AG20443 (cell line): ENCODE data around the gene ARHGEF3.
"Not testable (repeated sequence)": the region's sequence is repeated elsewhere in the genome, so short reads cannot be mapped to it uniquely, and the experiment has no call there.

ENCODE experiments used
- DNase-seq: peaks from one replicate; pipeline ENCODE4 v3.0.0; 2012; ENCODE audit warnings: low spot score, mixed read lengths

The ARHGEF3 gene

DNA sequence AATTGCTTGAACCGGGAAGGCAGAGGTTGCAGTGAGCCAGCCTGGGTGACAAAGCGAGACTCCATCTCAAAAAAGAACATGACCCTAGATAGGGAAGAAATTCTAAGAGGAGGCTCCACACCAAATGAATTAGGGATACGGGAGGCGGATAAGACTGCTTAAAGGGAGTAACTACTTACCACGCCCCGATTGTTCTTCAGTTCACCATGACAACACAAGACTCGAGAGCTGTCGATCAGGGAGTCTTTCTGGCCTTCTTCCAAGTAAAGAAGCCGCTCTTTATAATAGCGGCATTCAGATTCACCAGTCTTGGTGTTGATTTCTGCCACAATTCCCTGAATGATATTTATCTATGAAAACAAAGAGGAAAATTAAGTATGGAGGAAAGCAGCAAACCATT, 64.7 kb downstream of the ARHGEF3 start:
- no peak for DNase-seq

DNA sequence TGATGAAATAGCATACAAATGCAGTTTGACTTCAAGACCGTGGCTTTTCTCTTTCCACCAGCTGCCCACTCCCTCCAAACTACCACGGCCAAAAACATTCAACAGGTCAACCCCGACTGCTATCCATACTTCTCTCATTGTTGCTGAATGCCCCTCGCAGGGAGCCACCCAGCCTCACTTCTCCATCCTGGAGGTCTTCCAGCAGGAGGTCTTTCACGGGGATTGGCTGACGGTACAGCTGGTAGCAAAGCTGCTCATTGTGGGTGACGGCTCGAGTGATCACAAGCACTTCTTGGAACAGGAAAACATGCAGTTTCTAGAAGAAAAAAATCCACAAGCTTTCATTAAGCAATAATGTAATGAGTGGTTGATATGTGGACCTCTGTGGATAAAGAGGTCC, 69.6 kb downstream of the ARHGEF3 start:
- no peak for DNase-seq

DNA sequence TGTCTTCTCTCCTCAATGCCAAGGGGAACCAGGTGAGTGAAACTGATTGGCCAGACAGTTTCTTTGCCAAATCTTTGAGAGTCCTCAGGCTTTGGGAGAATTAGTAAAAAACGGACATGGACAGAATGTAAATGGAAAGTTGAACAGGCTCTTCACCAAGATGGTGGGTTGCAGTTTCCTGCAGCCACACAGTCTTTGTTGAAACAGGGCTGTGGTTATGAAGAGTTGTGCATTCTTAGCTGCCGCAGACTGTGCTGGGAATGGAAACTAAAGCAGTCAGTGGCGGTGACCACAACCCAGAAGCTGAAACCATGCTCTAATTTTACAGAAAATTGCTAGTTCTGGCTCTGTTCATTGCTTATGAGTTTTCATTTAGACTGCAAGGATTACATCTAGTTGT, 76.6 kb downstream of the ARHGEF3 start:
- DNase-seq: no peak

DNA sequence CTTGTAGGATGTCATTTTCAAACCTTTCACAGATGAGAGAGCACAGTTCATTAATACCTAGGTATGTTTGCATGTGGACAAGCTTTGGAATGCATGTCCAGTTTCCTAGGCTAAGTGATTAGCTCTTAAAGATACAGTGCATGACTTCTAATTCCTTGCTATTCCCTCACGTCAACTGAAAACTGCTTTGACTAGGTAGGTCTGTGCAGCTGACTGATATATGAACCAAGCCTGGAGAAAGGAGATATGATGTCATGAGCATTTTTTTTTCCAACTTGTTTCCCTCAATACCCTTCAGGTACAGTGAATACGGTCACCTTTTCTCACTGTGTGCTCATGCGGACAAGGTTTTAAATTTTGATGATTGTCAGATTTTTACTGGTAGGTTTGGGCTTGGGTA, 77.1 kb downstream of the ARHGEF3 start:
- no peak for DNase-seq

DNA sequence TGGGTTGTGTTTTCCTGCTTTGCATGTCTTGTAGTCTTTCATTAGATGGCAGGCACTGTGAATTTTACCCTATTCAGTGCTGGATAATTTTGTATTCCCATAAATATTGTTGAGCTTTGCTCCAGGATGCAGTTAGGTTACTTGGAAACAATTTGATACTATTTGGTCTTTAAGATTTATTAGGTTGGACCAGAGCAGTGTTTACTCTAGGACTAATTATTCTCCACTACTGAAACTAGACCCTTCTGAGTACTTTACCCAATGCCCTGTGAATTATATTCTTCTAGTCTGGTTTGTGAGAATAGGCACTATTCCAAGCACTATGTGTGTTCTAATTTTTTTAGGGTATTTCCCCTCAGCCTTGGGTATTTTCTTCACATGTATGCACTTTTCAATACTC, 80.9 kb downstream of the ARHGEF3 start:
- no peak for DNase-seq

DNA sequence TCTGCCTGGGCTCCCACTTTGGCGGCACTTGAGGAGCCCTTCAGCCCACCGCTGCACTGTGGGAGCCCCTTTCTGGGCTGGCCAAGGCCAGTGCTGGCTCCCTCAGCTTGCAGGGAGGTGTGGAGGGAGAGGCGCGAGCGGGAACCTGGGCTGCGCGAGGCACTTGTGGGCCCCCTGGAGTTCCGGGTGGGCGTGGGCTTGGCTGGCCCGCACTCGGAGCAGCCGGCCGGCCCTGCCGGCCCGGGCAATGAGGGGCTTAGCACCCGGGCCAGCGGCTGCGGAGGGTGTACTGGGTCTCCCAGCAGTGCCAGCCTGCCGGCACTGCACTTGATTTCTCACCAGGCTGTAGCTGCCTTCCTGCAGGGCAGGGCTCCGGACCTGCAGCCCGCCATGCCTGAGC, 82.9 kb downstream of the ARHGEF3 start:
- not testable (repeated sequence) for DNase-seq

DNA sequence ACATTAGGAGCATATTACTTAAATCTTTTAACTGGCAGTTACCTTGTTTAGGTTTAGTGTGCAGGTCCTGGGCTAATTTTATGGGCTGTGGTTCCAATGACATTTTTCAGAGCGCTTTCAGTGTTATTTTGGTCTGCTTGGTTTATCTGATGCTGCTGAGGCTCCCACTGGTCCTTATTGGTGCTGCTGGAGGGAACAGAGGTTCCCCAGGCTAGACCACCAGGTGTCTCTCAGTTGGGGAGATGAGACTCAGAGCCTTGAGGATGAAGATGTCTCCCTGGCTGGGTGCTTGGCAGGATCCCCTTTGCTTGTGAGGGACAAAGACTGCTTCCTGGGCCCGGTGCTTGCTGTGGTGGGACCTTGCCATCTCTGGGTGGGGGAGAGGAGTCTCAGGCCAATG, 90.4 kb downstream of the ARHGEF3 start:
- DNase-seq: no peak

DNA sequence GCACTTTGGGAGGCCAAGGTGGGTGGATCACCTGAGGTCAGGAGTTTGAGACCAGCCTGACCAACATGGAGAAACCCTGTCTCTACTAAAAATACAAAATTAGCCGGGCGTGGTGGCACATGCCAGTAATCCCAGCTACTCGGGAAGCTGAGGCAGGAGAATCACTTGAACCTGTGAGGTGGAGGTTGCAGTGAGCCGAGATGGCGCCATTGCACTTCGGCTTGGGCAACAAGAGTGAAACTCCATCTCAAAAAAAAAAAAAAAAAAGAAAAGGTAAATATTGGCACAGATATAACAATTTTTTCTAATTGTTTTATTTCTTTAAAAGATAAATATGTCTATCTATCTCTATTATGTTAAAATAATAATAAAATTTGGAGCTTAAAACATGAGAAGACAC, 94.3 kb downstream of the ARHGEF3 start:
- DNase-seq: not testable (repeated sequence)

DNA sequence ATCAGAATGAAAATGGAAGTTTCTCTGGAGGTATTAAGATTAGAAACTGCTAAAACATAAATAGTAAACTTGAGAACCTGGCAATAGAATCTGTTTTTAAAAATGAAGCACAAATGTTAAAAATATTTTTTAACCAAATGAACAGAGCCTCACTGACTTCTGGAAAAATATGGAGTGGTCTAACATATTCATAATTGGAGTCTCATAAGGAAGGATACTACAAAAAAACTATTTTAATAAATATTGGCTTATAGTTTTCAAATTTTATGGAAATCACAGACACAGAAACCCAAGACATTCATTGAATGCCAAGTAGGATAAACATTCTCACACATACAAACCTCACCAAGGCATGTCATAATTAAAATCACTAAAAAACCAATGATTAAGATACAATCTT, 95.1 kb downstream of the ARHGEF3 start:
- DNase-seq: no peak

DNA sequence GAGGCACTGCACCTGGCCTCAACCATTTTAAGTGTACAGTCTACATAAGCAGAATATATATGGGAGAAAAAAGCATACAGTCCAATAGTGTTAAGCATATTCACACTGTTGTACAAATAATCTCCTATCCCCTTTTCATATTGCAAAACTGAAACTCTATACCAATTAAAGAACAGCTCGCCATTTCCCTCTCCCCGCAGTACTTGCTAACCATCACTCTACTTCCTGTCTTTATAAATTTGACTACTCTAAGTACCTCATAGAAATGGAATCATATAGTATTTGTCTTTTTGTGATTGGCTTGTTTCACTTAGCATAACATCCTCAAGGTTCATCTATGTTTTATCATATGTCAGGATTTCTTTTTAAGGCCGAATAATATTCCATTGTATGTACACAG, 97.0 kb downstream of the ARHGEF3 start:
- no peak for DNase-seq

DNA sequence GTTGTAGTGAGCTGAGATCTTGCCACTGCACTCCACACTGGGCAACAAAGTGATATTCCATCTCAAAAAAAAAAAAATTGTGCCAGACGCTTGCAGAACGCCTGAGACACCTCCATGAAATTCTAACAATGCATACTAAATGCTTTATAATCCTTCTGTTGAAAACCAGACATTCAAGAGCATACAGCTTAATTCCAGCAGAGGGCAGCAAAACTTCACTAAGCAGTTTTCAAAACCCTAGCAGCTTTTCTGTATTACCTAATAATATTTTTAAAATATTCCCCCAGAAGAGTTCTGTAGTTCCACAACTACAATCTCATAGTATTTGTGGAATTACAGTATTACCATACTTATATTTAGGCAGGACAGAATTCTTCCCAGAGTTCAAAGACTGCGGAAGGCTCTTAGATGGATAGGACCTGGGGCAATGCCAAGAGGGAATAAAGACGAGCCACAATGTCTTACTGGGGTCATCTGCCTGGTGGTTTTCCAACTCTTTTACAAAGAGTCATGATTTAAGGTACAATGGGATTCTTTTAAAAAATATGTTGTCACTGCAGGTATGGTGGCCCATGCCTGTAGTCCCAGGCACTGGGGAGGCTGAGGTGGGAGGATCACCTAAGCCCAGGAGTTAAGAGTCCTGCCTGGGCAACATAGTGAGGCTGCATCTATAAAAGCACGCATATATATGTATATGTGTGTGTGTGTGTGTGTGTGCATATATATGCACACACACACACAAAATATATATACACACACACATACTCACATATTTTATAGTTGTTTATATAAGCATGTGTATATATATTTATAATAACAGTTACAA, 99.0 kb downstream of the ARHGEF3 start:
- peak; percentile 61 for DNase-seq

DNA sequence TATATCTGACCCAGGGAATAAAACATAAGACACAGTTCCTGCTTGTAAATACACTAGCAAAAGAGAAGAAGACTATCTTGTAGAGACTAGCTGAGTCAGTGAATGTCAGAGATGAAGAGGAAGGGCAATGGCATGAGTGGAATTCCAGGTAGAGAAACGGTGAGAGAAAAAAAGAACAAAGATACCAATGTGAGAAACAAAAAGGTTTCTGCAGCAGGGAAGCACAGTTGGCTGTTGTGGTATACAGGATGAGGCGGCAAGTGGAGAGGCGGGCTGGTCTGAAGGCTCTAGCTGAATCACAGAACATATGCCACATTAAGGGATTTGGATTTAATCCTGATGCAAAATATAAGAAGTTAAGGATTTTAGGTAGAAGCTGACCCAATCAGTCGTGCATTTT, 101.6 kb downstream of the ARHGEF3 start:
- DNase-seq: no peak

DNA sequence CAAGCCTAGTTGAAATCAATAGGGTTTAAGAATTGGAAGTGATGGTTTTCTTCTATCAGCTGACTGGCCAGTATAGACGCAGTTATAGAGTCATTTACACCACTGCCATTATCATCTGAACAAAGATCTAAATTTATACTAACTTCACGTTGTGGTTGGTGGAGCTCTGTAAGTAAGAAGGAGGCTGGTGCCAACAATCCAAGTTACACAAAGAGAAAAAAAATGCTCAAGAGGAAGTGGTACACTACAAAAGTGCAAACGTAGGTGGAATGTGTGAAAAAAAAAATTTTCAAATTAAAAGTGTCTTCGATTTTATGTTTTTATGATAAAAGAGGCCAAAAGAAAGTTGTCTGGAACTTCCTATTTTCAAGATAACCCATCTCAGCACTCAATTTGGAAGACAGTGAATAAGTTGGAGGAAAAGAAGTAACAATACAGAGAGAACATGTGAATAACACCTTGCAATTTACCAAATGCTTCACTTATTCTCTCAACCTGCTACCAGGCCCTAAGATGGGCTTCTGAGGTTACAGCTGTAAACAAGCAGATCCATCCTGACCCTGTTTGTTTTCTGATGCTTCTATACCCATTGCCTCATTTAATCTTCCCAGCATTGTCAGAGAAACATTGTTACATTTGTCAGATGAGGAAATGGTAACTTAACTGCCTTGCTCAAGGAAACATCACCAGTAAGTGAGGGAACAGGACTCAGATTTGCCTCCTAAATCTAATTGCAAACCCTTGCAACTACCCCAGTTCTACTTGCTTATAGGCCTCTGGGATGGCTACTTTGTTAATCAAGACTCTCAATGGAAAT, 106.7 kb downstream of the ARHGEF3 start:
- DNase-seq: no peak

DNA sequence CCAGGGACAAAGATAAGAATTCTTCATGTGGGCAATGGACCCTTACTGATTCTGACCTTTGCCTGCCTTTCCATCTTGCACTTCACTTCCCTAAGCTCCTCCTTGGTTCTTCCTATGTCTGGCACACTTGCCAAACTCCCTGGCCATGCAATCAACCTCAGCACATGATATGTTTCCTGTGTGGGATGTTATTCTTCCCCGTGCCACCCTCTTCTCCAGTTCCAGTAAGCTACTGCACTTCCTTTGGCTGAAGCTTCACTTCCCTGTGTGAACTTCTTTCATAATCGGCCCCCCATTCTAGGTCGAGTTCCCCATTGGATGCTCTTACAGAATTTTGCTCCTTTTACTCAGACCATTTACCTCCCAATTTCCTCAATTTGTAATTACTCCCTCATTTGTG, 108.0 kb downstream of the ARHGEF3 start:
- DNase-seq: no peak

DNA sequence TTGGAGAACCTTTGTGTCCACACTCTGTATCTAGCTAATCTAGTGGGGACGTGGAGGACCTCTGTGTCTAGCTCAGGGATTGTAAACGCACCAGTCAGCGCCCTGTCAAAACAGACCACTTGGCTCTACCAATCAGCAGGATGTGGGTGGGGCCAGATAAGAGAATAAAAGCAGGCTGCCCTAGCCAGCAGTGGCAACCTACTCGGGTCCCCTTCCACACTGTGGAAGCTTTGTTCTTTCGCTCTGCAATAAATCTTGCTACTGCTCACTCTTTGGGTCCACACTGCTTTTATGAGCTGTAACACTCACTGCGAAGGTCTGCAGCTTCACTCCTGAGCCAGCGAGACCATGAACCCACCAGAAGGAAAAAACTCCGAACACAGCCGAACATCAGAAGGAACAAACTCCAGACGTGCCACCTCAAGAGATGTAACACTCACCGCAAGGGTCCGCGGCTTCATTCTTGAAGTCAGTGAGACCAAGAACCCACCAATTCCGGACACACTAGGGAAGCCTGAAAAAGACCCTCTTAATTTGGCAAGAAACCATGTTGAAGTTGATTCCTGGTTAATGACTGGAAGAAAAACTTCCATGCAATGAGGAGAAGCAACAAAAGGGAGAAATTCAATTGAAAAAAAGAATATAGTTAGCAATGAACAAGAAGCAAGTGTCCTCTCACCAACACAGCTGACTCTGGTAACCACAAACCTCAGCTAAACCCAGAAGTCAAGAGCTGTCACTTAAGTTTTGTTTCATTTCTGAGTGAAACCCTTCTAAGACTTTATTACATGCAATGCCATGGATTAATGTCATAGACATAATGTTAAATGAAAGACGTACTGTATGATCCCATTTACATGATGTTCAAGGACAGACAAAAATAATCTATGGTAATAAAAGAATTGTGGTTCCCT, 109.0 kb downstream of the ARHGEF3 start:
- DNase-seq: not testable (repeated sequence)

DNA sequence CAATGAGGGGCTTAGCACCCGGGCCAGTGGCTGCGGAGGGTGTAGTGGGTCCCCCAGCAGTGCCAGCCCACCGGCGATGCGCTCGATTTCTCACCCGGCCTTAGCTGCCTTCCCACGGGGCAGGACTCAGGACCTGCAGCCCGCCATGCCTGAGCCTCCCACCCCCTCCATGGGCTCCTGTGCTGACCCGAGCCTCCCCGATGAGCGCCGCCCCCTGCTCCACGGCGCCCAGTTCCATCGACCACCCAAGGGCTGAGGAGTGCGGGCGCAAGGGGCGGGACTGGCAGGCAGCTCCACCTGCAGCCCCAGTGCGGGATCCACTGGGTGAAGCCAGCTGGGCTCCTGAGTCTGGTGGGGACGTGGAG, 109.8 kb downstream of the ARHGEF3 start:
- not testable (repeated sequence) for DNase-seq

DNA sequence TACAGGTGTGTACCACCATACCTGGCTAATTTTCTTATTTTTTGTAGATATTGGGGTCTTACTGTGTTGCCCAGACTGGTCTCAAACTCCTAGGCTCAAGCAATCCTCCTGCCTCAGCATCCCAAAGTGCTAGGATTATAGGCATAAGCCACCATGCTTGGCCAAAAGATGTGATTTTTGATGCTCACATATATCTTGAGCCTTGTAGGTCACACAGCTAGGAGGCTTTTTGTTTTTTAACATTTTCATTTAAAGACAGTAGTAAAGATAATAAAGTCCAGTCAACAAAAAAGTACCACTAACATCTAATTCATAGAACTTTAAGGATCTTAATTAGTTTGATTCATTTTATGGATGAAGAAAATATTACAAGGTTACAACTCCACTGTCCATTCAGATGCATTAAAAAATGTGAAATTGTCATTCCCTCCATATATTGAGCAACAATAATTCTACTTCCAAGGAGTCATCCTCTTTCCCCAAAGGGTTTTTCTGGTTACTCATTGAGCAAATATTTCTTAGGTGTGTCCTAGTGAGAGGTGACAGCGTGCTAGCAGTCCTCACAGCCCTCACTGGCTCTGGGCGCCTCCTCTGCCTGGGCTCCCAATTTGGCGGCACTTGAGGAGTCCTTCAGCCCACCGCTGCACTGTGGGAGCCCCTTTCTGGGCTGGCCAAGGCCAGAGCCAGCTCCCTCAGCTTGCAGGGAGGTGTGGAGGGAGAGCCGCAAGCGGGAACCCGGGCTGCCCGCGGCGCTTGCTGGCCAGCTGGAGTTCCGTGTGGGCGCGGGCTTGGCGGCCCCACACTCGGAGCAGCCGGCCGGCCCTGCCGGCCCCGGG, 110.4 kb downstream of the ARHGEF3 start:
- no peak for DNase-seq

DNA sequence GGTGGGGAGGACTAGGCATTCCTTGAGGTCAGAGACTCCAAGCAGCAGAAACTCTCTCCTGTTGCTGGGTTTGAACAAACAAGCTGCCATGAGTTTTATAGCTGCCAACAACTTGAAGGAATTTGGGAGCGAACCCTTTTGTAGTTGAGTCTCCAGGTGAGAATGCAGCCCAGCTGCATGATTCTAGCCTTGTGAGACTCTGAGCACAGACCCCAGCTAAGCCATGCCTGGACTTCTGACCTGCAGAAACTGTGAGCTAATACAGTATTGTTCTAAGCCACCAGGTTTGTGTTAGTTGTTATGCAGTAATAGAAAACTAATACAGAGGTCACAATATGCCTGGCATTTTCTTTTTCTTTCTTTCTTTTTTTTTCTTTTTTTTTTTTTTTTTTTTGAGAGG, 112.4 kb downstream of the ARHGEF3 start:
- no peak for DNase-seq

DNA sequence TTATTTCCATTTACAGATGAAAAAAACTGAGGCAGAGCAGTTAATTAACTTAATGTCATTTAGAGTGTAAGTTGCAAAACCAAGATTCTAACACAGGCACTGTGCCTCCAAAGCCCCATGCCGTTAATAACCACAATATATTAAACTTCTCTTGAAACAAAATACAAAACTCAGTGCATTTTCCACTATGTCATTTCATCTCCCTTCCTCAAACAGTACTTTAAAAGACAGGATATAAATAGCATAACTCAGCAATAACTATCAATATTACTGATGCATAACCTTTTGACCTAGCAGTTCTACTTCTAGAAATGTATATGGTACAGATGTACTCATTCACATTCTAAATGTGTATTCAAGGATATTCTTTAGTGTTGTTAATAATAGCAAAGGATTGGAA, 113.6 kb downstream of the ARHGEF3 start:
- DNase-seq: no peak

DNA sequence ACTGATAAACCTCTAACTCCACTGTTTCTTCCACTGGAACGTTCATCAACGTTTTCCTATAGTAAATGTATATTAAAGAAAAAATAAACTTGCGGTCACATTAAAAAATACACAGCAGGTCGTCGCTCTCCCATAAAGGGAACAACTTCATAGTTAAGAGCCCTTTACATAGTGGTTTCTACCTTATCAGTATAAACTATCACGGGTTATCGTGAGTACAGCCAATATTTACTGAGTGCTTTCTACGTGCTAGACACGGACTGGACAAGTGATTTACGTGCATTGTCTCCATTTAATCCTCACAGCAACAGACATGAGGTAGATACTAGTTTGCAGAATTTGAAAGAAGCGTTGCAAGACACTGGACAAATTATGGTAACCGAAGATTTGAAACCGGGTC, 117.7 kb downstream of the ARHGEF3 start:
- DNase-seq: no peak

DNA sequence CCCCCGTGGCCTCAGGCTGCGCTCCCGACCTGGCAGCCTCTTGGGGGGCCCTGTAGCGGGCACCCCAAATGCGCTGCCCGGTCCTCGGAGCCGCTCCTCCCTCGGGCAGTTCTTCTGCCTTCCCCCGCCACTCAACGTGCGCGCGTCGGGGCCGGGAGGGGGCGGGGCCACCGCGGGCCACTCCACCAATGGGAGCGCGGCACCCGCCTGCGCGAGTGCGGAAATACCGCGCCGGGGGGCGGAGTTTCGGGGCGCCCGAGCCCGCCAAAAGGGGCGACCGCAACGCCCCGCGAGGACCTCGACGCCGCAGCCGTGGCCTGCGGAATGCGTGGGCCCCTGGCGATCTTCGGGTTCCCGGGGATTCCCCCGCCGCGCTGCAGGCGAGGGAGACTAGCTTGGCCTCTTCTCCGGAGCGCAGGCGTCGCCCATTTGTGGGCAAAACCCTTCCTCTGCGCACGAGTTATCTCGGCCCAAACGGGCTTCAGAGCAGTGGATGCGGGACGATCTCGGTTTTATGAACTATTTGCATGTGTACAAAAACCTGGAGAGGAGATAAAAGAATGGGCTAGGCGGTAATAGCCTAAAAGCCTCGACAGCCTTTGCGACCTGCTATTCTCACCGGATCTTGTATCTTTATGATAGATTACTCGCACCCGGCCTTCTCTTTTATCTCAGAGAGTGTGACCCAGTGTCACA, 118.5 kb downstream of the ARHGEF3 start, which contains the start of gene TASOR:
Gene TASOR (minus strand): TSS at position 144 of the 696 bp plus-strand sequence. CDS start 259 bp downstream, outside the sequence.
- peak; percentile 98 for DNase-seq
